Neural progenitor cell (in vitro differentiated cells): ENCODE results near the gene PHLPP2. TPM values are rescaled to one million over a fixed set of nuclear protein-coding genes. Genes with fewer than 3 reads are reported as not detected.
A peak's percentile ranks its signal among the peaks of the same experiment; 100 is the strongest.

ENCODE experiments used
- DNase-seq: peaks from one replicate; pipeline ENCODE4 v3.0.0-alpha.2; 2016; ENCODE audit warnings: low spot score
- H2AFZ ChIP-seq: fragments of 200-600 bp; sonication (generic); replicated peaks from 2 replicates; pipeline ENCODE4 v1.6.1; 2016; ENCODE audit warnings: antibody characterized with exemption
- H3F3A ChIP-seq: fragments of 200-600 bp; sonication (generic); 2 replicates; pipeline ENCODE4 v1.6.1; 2016; ENCODE audit warnings: antibody characterized with exemption, low read depth
- H3K27ac ChIP-seq: fragments of 200-600 bp; sonication (generic); 2 replicates; pipeline ENCODE4 v1.5.1; 2016; ENCODE audit warnings: mild to moderate bottlenecking
- H3K27me3 ChIP-seq: fragments of 200-600 bp; sonication (generic); 2 replicates; pipeline ENCODE4 v1.6.1; 2016; ENCODE audit warnings: mild to moderate bottlenecking, moderate library complexity
- H3K36me3 ChIP-seq: fragments of 200-600 bp; sonication (generic); 2 replicates; pipeline ENCODE4 v1.5.1; 2016
- H3K4me1 ChIP-seq: fragments of 200-600 bp; sonication (generic); 2 replicates; pipeline ENCODE4 v1.6.1; 2016; ENCODE audit warnings: mixed run types
- H3K4me2 ChIP-seq: fragments of 200-600 bp; sonication (generic); 2 replicates; pipeline ENCODE4 v1.6.1; 2016
- H3K4me3 ChIP-seq: fragments of 200-600 bp; sonication (generic); 2 replicates; pipeline ENCODE4 v1.5.1; 2016
- H3K79me2 ChIP-seq: fragments of 200-600 bp; sonication (generic); 2 replicates; pipeline ENCODE4 v1.6.1; 2016; ENCODE audit warnings: low read depth
- H3K9ac ChIP-seq: fragments of 200-600 bp; sonication (generic); 2 replicates; pipeline ENCODE4 v1.6.1; 2016
- H3K9me3 ChIP-seq: fragments of 200-600 bp; sonication (generic); 2 replicates; pipeline ENCODE4 v1.5.1; 2016; ENCODE audit warnings: low read depth
- H4K20me1 ChIP-seq: fragments of 200-600 bp; sonication (generic); 2 replicates; pipeline ENCODE4 v1.6.1; 2016; ENCODE audit warnings: low read depth
- H3K27ac Mint-ChIP-seq: 3 replicates; pipeline ENCODE4 v1.8.0; 2021; ENCODE audit warnings: mixed read lengths
- H3K27me3 Mint-ChIP-seq: 2 replicates; pipeline ENCODE4 v1.8.0; 2022; ENCODE audit warnings: low read depth, mild to moderate bottlenecking, inconsistent platforms, moderate library complexity, mixed read lengths; ENCODE audit not compliant: insufficient read depth
- H3K36me3 Mint-ChIP-seq: 3 replicates; pipeline ENCODE4 v1.8.0; 2021; ENCODE audit warnings: mixed read lengths
- H3K4me1 Mint-ChIP-seq: 3 replicates; pipeline ENCODE4 v1.8.0; 2021; ENCODE audit warnings: mixed read lengths
- H3K4me3 Mint-ChIP-seq: 3 replicates; pipeline ENCODE4 v1.8.0; 2021; ENCODE audit warnings: mild to moderate bottlenecking, moderate library complexity, mixed read lengths
- H3K9me3 Mint-ChIP-seq: 3 replicates; pipeline ENCODE4 v1.8.0; 2020; ENCODE audit warnings: mixed read lengths
- EZH2 ChIP-seq: fragments of 200-600 bp; sonication (generic); IDR thresholded peaks from 2 replicates; pipeline ENCODE4 v1.6.1; 2017; ENCODE audit warnings: antibody characterized with exemption, mild to moderate bottlenecking, moderate library complexity
- EZH2phosphoT487 ChIP-seq: fragments of 200-600 bp; sonication (generic); IDR thresholded peaks from 2 replicates; pipeline ENCODE4 v1.6.1; 2017; ENCODE audit warnings: antibody characterized with exemption
- total RNA-seq: library from RNA; depleted of rRNA; stranded (reverse); fragments of >200 nt; gene quantifications from 2 replicates; pipeline ENCODE4 v1.2.3, GENCODE V29; 2015; ENCODE audit warnings: low replicate concordance
- TF ChIP-seq, protein P1 (sequence below): fragments of 200-600 bp; sonication (generic); IDR thresholded peaks from 2 replicates; pipeline ENCODE4 v1.5.1; 2017; ENCODE audit warnings: antibody characterized with exemption, mild to moderate bottlenecking

PHLPP2 gene
- total RNA-seq, 1 donor from 2014 or later: 12.9 TPM

- Mint-ChIP-seq H3K36me3 (peaks cover 24% of the 10 kb centered on the region), H3K27ac (no peak overlapping the region), H3K9me3 (no peaks in the 10 kb centered on the region), H3K4me1 (peaks cover 16% of the 10 kb centered on the region), H3K27me3 (peaks cover 6% of the 10 kb centered on the region), H3K4me3 (no peak overlapping the region)
- no peak overlapping the region for H3K4me2 ChIP-seq
- H3K4me1 ChIP-seq: peaks cover 28% of the 10 kb centered on the region
- H2AFZ ChIP-seq: no peak overlapping the region
- no peak overlapping the region for H3K27ac ChIP-seq
- H3K9me3 ChIP-seq: no peaks in the 10 kb centered on the region
- peaks cover under 1% of the 10 kb centered on the region for H4K20me1 ChIP-seq
- H3K79me2 ChIP-seq: peaks cover 2% of the 10 kb centered on the region
- H3F3A ChIP-seq: peaks cover 45% of the 10 kb centered on the region
- no peak overlapping the region for H3K4me3 ChIP-seq
- DNase-seq: no peak
- H3K9ac ChIP-seq: no peak overlapping the region
- peaks cover 23% of the 10 kb centered on the region for H3K27me3 ChIP-seq
- TF ChIP-seq EZH2phosphoT487: no peak
- no peak for TF ChIP-seq EZH2
- TF ChIP-seq, protein P1, sequence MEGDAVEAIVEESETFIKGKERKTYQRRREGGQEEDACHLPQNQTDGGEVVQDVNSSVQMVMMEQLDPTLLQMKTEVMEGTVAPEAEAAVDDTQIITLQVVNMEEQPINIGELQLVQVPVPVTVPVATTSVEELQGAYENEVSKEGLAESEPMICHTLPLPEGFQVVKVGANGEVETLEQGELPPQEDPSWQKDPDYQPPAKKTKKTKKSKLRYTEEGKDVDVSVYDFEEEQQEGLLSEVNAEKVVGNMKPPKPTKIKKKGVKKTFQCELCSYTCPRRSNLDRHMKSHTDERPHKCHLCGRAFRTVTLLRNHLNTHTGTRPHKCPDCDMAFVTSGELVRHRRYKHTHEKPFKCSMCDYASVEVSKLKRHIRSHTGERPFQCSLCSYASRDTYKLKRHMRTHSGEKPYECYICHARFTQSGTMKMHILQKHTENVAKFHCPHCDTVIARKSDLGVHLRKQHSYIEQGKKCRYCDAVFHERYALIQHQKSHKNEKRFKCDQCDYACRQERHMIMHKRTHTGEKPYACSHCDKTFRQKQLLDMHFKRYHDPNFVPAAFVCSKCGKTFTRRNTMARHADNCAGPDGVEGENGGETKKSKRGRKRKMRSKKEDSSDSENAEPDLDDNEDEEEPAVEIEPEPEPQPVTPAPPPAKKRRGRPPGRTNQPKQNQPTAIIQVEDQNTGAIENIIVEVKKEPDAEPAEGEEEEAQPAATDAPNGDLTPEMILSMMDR: no peak
- no peaks in the 10 kb centered on the region for H3K36me3 ChIP-seq
Measured at GRCh38 chr16:71727551-71728324, 3.2 kb upstream of the PHLPP2 start.

- no peaks in the 10 kb centered on the region for H3K9me3 Mint-ChIP-seq
- no peak overlapping the region for H2AFZ ChIP-seq
- H3K79me2 ChIP-seq: peaks cover 12% of the 10 kb centered on the region
- H3K27ac Mint-ChIP-seq: no peak overlapping the region
- no peaks in the 10 kb centered on the region for H3K36me3 ChIP-seq
- peaks cover 11% of the 10 kb centered on the region for H4K20me1 ChIP-seq
- H3K27me3 ChIP-seq: peaks cover 23% of the 10 kb centered on the region
- no peak overlapping the region for H3K27ac ChIP-seq
- H3K36me3 Mint-ChIP-seq: peaks cover 16% of the 10 kb centered on the region
- peaks cover 55% of the 10 kb centered on the region for H3F3A ChIP-seq
- H3K9ac ChIP-seq: no peak overlapping the region
- no peak overlapping the region for H3K4me3 ChIP-seq
- H3K27me3 Mint-ChIP-seq: peaks cover 6% of the 10 kb centered on the region
- H3K4me3 Mint-ChIP-seq: no peak overlapping the region
- H3K4me1 ChIP-seq: peaks cover 38% of the 10 kb centered on the region
- no peaks in the 10 kb centered on the region for H3K9me3 ChIP-seq
- H3K4me2 ChIP-seq: no peak overlapping the region
- H3K4me1 Mint-ChIP-seq: peaks cover 25% of the 10 kb centered on the region
- no peak for DNase-seq
- no peak for TF ChIP-seq EZH2phosphoT487
- TF ChIP-seq EZH2: no peak
- TF ChIP-seq, protein P1: no peak
Measured at GRCh38 chr16:71726476-71727315, 2.2 kb upstream of the PHLPP2 start.

DNA sequence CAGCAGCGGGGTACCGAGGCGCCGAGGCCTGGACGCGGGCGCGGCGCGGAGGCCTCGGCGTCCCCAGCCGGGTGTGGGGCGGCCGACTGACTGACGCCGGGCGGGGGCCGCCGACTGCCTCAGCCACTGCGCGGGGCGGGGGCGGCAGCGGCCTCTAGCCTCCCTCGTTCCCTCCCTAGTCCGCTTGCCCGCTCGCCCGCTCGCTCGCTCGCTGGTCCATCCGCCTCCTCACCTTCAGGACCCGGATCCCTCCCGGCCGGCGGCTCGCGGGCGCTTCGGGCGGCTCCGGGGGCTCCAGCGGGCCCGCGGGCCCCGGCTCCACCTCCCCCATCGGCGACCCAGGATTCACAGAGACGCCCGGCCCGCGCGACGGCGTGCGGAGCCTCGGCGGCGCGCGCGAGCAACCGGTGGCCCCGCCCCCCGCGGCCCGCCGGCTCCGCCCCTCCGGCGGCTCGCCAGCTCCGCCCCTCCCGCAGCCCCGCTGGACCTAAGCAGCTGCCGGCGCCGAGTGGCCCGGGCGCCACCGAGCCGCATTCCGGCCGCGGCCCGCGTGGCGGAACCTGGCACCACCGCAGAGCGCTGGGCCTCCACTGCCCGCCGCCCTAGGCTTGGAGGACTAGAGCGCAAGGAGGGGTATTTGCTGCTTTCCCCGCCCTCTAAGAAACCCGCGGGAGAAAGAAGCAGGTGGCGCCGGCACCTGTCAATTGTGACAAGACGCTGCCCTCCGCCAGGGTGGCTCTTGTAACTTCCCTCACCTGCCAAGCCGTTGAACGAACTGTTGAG, 773 bp downstream of the PHLPP2 start:
- Histone ChIP-seq H3K27ac (peak overlapping the region; percentile 87), H4K20me1 (peaks cover 35% of the 10 kb centered on the region), H3K4me3 (peak overlapping the region; percentile 94), H2AFZ (peak overlapping the region; percentile 93), H3K9me3 (no peaks in the 10 kb centered on the region), H3K36me3 (no peaks in the 10 kb centered on the region), H3K4me1 (peaks cover 23% of the 10 kb centered on the region), H3K9ac (peak overlapping the region; percentile 73), H3F3A (peaks cover 44% of the 10 kb centered on the region), H3K79me2 (peaks cover 40% of the 10 kb centered on the region), H3K27me3 (peaks cover 23% of the 10 kb centered on the region), H3K4me2 (peak overlapping the region; percentile 97)
- DNase-seq: peak; percentile 95
- peak overlapping the region; percentile 90 for H3K4me3 Mint-ChIP-seq
- no peaks in the 10 kb centered on the region for H3K9me3 Mint-ChIP-seq
- peaks cover 6% of the 10 kb centered on the region for H3K27me3 Mint-ChIP-seq
- no peak overlapping the region for H3K27ac Mint-ChIP-seq
- peaks cover 9% of the 10 kb centered on the region for H3K36me3 Mint-ChIP-seq
- TF ChIP-seq EZH2phosphoT487 (no peak), EZH2 (peak; percentile 49)
- H3K4me1 Mint-ChIP-seq: peaks cover 18% of the 10 kb centered on the region
